ENCODE measurements around the gene KDM4C. TPM values are rescaled to one million over a fixed set of nuclear protein-coding genes. Genes with fewer than 3 reads are reported as not detected.

The KDM4C gene
- total RNA-seq, 1 donor from 2014 or later: 43.2 TPM

DNA sequence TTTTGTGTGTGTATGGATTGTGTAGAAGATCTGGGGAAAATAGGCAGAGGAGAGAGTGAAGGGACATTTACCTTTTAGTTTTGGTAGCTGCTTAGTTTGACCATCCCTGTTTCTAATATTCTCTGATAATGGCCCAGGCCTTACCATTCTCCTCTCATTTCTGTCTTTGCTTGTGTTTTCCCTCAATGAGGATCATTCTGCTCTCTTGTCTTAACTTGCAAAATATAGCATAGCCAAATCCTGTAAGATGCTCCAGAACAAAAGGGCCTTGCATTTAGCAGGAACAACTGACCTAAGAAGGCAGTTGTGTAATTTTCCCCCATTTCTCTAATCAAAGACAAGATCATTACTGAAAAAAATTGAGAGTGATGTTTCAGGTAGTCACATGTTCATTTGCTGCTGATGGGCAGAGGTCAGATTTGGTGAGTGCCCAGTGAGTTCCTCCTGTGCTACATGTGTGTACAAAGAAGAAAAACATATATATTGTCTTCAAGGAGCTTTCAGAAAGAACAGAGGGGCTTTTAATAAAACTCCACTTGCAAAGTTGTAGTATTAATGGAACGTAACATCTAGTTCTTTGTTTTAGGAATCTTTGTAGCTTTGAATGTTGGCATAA, 139.5 kb downstream of the KDM4C start:
- FAIRE-seq (no peak), DNase-seq (ENCODE audit: low spot score in 2 of 2) (no peak)

DNA sequence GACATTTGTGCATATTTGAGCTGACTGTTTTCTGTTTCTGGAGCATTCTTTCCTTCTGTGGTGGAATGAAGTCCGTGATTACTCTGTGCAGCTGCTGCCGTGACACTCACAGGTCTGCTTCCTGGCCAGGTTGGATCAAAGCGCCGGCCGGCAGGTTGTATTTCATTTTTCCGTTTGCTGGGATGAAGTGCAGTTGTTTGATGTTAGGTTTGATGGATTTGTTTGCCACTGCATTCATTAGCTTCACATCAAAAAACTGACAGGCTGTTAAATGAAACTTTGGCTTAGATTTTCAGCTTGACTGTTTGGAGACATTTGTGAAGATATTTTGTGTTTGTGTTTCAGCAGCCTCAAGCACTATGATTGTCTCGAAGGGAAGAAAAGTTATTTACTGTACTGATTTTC, 140.1 kb downstream of the KDM4C start:
- FAIRE-seq: no peak
- no peak for DNase-seq (ENCODE audit: low spot score in 2 of 2)

DNA sequence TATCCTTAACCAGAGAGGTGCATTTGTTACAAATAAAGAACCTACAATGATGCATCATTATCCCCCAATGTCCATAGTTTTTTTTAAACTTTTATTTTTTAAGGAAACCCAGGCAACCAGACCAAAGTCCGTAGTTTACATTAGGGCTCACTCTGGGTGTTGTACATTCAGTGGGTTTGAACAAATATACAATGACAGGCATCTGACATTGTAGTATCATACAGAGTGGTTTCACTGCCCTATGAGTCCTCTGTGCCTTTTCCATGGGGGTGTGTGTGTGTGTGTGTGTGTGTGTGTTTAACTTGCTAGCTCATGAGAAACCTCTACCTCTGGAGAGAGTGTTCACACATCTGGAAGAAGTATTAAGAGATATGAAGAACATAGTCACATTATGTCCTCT, 141.5 kb downstream of the KDM4C start:
- no peak for DNase-seq (ENCODE audit: low spot score in 2 of 2)
- no peak for FAIRE-seq

DNA sequence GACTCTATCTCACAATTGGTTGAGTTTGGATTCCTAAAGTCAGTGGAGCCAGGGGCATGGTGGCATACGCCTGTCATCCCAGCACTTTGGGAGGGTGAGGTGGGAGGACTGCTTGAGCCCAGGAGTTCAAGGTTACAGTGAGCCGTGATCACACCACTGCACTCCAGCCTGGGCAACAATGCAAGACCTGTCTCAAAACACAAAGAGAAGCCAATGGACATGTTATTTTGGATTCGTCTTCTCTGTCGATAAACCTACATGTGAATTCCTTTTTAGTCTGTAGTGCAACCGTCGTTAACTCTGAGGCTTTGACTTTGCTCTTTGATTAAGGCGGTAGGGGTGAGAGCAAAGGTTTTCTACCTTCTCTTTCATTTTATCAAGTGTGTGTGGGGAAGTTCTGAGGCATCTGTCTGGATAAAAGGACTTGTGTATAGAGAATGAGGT, 142.7 kb downstream of the KDM4C start:
- no peak for FAIRE-seq
- no peak for DNase-seq (ENCODE audit: low spot score in 2 of 2)

DNA sequence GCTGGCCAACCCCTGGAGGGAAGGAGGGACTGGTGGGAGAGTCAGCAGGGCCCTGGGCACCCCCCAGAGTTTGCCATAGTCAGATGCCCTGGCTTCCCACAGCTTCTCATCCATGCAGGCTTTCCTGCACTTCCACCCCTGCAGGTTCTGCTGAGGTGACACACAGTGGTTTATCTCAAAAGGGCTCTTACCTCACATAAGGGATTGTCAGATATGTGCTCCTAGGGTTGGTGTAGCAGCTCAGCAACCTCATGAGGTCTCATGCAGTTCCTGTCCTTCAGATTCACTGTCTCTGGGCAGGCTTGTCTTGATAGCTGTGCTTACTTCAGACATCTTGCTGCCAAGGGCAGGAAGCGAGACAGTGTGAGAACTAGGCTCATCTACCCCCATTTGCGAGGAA, 143.4 kb downstream of the KDM4C start:
- no peak for FAIRE-seq
- DNase-seq (ENCODE audit: low spot score in 2 of 2): no peak

DNA sequence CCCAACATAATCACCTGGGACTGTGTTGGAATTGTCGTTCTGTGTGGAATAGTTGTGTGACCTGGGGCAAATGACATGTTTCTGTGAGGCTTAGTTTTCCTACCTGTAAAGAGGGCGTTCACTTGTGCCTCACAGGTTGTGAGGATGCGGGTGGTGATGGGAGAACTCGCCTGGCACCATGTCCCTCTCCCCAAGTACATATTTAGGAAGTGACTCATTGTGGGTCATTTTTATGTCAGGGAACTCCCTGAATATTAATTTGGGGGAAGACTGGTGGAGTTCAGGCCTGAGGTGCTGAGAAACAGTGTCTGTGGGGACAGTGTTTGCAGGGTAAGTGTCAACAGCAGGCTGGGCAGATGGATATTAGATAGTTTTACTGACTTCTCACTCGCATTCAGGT, 144.7 kb downstream of the KDM4C start:
- no peak for DNase-seq (ENCODE audit: low spot score in 2 of 2)
- no peak for FAIRE-seq

DNA sequence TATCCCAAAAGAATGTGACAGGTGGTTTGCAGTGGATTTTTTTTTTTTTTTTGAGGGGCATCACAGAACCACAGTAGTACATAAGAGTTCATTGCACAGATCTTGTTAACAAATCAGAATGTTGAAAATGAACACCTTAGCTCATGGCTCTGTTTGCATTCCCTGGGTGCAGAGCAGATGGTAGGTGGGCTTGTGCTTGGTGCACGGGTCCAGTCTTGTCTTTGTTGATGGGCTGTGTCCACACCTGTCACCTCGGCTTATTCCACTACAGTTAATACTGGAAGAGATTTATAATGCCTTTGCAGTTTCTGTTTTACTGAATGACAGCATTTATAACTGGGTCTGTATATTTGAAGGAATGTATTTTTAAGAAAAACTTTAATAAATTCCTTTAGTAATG, 146.6 kb downstream of the KDM4C start:
- no peak for DNase-seq (ENCODE audit: low spot score in 2 of 2)
- no peak for FAIRE-seq

DNA sequence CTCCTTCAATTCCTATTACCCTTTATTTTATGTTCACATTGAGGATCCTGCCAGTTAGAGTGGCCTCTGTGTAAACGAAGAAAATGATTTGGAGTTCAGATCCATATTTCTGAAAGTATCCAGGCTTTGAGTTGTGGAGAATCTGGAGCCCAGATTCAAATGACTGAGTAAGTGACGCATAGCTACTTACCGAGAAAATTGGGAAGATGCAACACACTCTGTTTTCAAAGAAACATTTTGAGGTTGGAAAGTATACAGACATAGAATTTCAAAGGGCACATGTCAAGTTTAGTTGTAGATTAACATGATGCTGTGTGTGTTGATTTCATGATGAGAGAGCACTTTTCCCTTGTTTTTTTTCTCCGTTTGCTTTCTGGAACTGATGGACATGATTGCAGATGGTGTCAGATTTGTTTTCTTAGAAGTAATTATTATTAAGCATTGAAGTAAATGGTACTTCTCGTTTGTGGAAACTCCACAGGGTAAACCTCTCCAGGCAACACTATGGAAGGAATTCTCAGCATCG, 148.1 kb downstream of the KDM4C start:
- no peak for DNase-seq (ENCODE audit: low spot score in 2 of 2)
- no peak for FAIRE-seq

DNA sequence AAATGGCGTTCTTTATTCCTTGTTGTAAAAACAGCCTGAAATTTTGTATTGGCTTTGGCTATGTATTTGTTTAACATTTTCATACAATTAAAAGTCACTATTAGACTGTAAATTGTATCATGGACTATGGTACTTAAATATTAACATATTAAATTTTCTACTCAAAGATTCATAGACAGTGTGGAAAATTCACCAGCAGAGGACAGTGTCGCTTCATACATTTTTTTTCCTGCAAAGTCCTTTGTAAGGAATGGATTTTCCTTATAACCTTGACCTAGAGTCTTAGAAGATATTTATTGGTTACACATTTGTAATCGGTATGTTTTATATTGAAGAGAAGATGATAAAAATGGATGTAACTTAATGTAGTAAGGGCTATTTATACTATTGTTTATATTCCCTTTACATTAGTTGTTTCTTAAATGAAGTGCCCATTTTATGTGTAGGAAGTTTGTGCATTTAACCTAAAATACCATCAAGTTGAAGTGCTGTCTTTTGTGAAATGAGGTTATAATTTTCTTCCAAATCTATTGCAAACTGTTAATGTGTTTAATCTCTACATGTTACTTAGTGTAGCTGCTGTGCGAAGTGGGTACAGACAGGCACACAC, 150.1 kb downstream of the KDM4C start:
- FAIRE-seq (peak; percentile 81), DNase-seq (ENCODE audit: low spot score in 2 of 2) (no peak)

DNA sequence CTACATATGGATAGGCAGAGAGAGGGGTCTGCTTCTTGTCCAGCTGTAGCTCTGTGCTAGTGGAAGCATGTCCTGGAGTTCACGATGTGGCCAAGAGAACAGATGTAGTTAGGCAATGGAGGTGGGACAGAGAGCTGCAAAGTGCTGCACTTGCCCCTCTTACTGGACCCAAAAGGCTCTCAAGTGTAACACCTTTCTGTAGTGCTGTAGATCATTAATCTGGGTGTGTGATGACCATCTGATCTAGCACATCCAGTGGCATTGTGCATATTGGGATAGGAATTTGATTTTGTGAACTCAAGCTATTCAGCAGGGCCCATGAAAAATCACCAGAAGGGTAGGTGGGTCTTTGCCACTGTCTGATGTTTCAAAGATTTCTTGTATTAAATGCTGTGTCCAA, 151.4 kb downstream of the KDM4C start:
- FAIRE-seq: no peak

DNA sequence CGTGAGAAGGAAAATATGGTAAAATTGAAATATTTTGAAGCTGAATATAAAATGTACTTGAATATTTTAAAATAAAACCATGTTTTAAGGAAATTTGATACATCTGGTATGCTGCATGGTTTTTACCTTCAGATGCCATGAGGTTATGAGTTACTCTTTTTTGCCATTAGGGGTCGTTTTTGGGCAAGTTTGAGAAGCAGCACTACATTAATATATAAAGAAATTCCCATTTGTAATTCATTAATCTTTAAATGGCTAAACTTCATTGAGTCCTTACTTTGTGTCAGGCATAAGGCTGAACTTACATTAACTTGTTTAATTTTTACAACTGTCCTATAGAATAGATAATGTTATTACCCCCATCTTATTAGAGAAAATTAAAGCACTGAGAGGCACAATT, 152.3 kb downstream of the KDM4C start:
- DNase-seq (ENCODE audit: low spot score in 2 of 2) (no peak), FAIRE-seq (no peak)

More for the DNA sequence above, 151.4 kb downstream of the KDM4C start:
- no peak for DNase-seq (ENCODE audit: low spot score in 2 of 2)

DNA sequence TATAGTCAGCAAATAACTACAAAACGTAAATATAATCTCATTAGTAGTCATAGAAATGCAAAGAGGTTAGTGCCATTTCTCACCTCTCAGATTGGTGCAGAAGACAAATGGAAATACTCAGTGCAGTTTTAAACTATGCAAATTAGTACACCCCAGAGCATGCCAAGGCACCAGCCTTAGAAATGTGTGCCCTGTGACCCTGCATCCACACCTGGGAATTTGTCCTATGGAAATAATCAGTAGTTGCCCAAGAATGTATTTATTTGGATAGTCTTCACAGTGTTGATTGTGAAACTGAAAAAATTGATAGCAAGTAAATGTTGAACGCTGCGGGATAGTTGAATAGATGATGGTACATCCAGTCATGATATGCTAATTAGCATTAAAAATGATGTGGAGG, 152.7 kb downstream of the KDM4C start:
- FAIRE-seq (no peak), DNase-seq (ENCODE audit: low spot score in 2 of 2) (no peak)

DNA sequence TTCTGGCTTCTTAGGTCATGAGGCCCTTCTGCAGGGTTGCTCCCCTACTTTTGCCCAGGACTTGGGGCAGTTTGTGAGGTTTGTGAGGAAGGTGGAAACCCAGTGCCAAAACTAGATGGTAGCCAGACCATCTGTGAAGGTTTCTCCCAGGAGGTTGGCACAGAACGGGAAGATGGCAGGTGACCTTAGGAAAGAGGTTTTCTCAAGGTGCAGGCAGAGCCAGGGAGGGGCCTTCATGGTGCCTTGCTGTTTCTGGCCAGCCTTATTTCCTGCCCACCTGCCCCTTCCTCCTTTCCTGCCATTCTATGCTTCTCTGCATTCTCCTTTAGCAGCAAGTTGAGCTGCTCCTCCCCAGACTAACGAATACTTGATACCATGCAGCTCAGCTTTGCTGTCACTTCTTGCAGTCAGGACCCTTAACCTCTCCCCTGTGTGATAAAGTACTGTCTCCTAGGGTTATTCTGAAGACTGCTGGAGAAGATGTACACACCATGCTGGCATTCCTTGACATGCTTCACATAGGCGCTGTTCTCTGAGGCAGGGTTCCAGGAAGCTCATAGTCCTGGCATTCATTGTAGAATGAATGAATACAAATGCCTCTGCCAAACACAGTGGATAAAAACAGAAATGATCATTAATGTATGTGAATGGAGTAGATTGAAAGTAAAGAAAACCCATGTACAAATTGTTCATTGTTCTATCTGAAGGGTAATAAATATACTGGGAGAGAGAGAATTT, 154.3 kb downstream of the KDM4C start:
- FAIRE-seq (no peak), DNase-seq (ENCODE audit: low spot score in 2 of 2) (no peak)

DNA sequence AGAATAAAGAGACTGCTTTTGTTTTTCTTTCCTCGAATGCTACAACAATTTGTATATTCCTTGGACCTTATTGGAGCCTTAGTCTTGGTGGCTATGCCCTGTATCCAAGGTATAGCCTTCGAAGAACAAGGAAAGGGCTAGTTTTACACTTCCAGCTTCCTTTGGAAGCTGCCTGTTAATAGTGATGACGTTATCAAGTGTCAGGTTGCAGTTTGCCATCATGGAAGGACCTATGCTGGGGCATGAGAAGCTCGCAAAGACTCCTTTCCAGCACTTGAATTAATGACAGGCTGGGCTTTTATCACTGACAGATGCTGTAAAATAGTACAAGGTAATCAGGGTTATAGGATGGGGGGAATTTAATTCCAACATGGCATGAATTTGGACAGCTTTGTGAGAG, 157.9 kb downstream of the KDM4C start:
- DNase-seq (ENCODE audit: low spot score in 2 of 2): no peak
- FAIRE-seq: no peak

DNA sequence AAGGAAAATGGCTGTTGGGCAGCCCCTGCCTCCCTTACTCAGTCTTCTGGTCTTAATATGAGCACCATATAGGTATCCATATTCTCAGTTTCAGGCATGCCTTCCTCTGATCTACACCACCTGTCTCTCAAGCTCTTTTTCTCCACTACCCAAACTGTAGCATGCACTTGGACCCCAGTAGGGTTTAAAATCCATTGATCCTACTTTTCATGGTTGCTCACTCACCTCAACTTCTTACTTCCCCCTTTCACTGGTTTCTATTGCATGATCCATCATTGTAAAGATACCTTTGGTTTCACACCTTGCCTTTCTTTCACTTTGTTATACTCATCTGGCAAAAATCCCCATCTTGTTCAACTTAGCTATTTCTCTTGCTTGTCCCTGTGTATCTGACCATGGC, 159.4 kb downstream of the KDM4C start:
- DNase-seq (ENCODE audit: low spot score in 2 of 2) (no peak), FAIRE-seq (no peak)

DNA sequence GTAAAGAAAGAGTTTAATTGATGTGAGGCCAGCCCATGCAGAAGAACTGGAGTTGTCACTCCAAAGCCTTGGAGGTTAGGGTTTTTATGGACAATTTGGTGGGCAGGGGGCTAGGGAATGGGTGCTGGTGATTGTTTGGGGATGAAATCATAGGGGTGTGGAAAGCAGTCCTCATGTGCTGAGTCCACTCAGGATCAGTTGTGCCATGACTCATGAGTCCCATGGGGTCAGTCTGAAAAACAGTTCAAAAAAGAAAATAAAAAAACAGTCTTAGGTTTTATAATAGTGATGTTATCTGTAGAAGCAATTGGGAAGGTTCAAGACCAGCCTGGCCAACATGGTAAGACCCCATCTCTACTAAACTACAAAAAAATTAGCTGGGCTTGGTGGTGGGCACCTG, 162.3 kb downstream of the KDM4C start:
- DNase-seq (ENCODE audit: low spot score in 2 of 2): no peak
- FAIRE-seq: no peak

DNA sequence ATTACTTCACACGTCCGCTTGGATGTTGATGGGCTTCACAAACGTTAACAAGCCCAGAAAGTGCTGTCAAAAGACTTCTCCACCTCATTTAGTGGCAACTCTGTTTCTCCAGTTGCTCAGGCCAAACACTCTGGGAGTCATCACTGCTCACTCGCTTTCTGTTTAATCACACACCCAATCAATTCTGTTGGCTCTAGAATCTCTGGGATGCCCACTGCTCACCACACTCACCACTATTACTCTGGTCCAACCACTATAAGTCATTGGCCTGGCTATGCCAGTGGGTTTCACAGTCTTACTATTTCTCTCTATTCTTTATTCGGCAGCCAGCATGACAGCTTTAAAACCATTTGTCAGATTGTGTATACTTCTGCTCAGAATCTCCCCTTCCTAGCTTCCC, 163.5 kb downstream of the KDM4C start:
- DNase-seq (ENCODE audit: low spot score in 2 of 2) (no peak), FAIRE-seq (no peak)

DNA sequence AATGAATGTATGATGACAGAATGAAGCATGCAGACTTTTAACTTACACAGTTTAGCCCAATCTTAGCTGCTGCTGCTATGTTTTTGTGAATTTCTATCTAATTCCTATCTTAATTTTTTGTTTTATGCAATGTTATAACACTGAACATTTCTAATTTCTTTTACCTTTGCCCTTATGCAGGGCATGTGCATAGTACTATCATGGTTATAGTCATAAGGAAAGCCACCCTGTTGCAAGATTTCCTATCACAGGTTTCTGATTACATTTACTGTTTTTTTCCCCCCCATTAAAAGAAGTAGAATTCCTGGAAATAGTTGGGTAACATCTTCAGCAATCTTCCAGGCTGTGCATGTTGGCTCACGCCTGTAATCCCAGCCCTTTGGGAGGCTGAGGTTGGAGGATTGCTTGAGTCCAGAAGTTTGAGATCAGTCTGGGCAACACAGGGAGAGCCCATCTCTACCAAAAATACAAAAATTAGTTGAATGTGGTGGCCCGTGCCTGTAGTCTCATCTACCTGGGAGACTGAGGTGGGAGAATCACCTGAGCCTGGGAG, 164.4 kb downstream of the KDM4C start:
- no peak for DNase-seq (ENCODE audit: low spot score in 2 of 2)
- no peak for FAIRE-seq

DNA sequence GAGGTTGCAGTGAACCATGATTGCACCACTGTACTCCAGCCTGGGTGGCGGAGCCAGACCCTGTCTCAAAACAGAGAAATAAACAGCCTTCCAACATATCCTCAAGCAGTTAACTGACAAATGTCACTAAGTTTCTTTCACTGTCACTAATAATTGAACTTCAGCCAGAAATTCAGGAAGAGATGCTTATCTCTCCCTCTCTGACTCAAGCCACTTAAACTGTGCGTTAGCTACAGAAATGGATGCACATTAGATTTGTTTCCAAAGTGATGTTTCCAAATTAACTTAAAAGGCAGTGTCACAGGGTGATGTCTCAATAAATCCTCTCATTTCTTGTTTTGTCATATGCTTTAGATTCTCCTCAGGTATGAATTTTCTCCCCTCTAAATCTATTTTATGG, 164.9 kb downstream of the KDM4C start:
- DNase-seq (ENCODE audit: low spot score in 2 of 2) (no peak), FAIRE-seq (no peak)

DNA sequence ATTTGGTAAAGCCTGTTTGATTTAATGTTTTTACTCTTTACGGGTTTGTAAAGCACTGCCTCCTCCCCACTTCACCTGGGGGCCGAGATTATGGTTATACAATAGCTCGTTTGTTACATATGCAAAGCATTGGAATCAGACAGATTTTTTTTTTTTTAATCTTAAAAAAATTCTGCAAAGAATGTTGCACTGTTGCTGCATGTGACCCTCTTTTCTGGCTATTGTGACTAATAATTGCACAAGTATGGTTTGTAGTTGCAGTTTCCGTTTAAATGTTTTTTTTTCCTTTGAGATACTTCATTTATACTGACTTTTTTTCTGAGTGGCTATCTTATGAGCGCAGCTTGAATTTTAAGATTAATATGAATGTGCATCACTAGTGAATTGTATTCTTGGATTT, 165.3 kb downstream of the KDM4C start:
- FAIRE-seq (no peak), DNase-seq (ENCODE audit: low spot score in 2 of 2) (no peak)

DNA sequence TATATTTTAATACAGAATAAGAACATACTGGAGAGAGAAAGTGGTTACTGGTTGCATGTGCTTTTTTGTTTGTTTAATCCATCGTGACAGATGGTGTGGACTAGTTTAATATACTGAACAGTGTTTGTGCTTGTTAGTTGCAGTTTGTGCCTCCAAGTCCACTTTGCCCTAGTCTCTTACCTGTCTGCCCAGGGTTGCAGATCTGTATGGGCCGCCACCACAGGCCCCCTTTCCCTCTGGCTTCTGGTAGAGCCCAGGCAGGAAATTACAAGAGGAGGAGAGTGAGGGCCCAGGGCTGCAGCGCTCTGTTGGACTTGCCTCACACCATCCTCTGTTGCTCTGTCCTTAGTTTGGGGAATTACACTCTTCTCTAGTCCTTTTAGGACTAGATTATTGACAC, 166.4 kb downstream of the KDM4C start:
- DNase-seq (ENCODE audit: low spot score in 2 of 2) (no peak), FAIRE-seq (no peak)
